H1 (cell line): Measurements from ENCODE around the gene ARHGEF39. TPM values are rescaled to one million over a fixed set of nuclear protein-coding genes. Genes with fewer than 3 reads are reported as not detected.

ENCODE experiments used
- CTCF ChIA-PET: fragments of 300-600 bp; sonication (Branson Sonifier 250); formaldehyde crosslinking; loops from one replicate; lab custom pipeline; 2021; ENCODE audit not compliant: partially characterized antibody; lab: Charles Lee
- POLR2A ChIA-PET: fragments of 300-600 bp; sonication (Branson Sonifier 250); formaldehyde crosslinking; loops from one replicate; lab custom pipeline; 2021; ENCODE audit warnings: inconsistent platforms; ENCODE audit not compliant: partially characterized antibody; lab: Charles Lee
- DNase-seq, 2 experiments: peaks; one replicate each; pipeline versions ENCODE4 v3.0.0 to v3.0.0-alpha.2; 2010 to 2022; ENCODE audit warnings: low spot score in 2 of 2, low read depth in 1 of 2, mixed read lengths in 1 of 2
- FAIRE-seq: peaks from 2 replicates; lab custom pipeline; 2011; peaks lifted over from hg19 to GRCh38; lab: Jason Lieb, UNC
- H2AFZ ChIP-seq: 2 replicates; pipeline ENCODE4 v1.8.1; 2012; ENCODE audit warnings: low read length, inconsistent platforms
- H2AK5ac ChIP-seq: 2 replicates; pipeline ENCODE4 v1.6.1; 2013; ENCODE audit warnings: low read depth, low read length
- H2BK120ac ChIP-seq: replicated peaks from 2 replicates; pipeline ENCODE3; 2013; ENCODE audit warnings: low read depth, low read length, inconsistent platforms
- H2BK12ac ChIP-seq: 2 replicates; pipeline ENCODE4 v1.6.1; 2013; ENCODE audit warnings: low read depth, low read length
- H2BK15ac ChIP-seq: 2 replicates; pipeline ENCODE4 v1.6.1; 2013; ENCODE audit warnings: low read length
- H2BK20ac ChIP-seq: 2 replicates; pipeline ENCODE4 v1.6.1; 2013; ENCODE audit warnings: low read length
- H2BK5ac ChIP-seq: 2 replicates; pipeline ENCODE4 v1.6.1; 2013; ENCODE audit warnings: low read depth, low read length
- H3K14ac ChIP-seq: 2 replicates; pipeline ENCODE4 v1.6.1; 2013; ENCODE audit warnings: inconsistent platforms; ENCODE audit not compliant: insufficient read length
- H3K18ac ChIP-seq: 2 replicates; pipeline ENCODE4 v1.6.1; 2013; ENCODE audit warnings: low read length; ENCODE audit errors: extremely low read depth
- H3K23ac ChIP-seq: 2 replicates; pipeline ENCODE4 v1.6.1; 2013; ENCODE audit warnings: inconsistent platforms; ENCODE audit not compliant: insufficient read length
- H3K23me2 ChIP-seq: 2 replicates; pipeline ENCODE4 v1.6.1; 2013; ENCODE audit warnings: low read depth, low read length
- H3K27ac ChIP-seq: 2 replicates; pipeline ENCODE4 v1.6.1; 2011; ENCODE audit warnings: low read depth, low read length, inconsistent platforms
- H3K27me3 ChIP-seq, 4 experiments: replicated peaks in 1 of 4; 1 replicate in 1 of 4; 2 replicates in 3 of 4; pipeline versions ENCODE4 v1.6.1 to v1.8.1; 2011 to 2013; ENCODE audit warnings: low read length in 3 of 4, mild to moderate bottlenecking in 3 of 4, inconsistent platforms in 2 of 4, mixed read lengths in 2 of 4, moderate library complexity in 1 of 4; ENCODE audit not compliant: control insufficient read depth in 3 of 4, insufficient read depth in 3 of 4; ENCODE audit errors: extremely low read depth in 1 of 4
- H3K36me3 ChIP-seq, 4 experiments: 2 replicates each; pipeline versions ENCODE4 v1.6.1 to v1.8.1; 2011 to 2013; ENCODE audit warnings: mild to moderate bottlenecking in 4 of 4, low read length in 3 of 4, moderate library complexity in 2 of 4, control low read depth in 1 of 4, inconsistent platforms in 1 of 4; ENCODE audit not compliant: insufficient read depth in 4 of 4, control insufficient read depth in 2 of 4
- H3K4ac ChIP-seq: replicated peaks from 2 replicates; pipeline ENCODE3; 2013; ENCODE audit warnings: low read length, low read depth, mixed read lengths, inconsistent platforms; ENCODE audit not compliant: insufficient read length
- H3K4me1 ChIP-seq, 4 experiments: replicated peaks in 1 of 4; 1 replicate in 1 of 4; 2 replicates in 3 of 4; pipeline versions ENCODE4 v1.6.1 to v1.8.1; 2011 to 2013; ENCODE audit warnings: low read length in 3 of 4, inconsistent platforms in 2 of 4, mixed read lengths in 1 of 4; ENCODE audit not compliant: insufficient read depth in 4 of 4, control insufficient read depth in 3 of 4
- H3K4me2 ChIP-seq, 2 experiments: 2 replicates each; pipeline versions ENCODE4 v1.6.1 to v1.8.1; 2011 to 2013; ENCODE audit warnings: low read depth in 2 of 2, low read length in 2 of 2, control low read depth in 1 of 2, inconsistent platforms in 1 of 2, mild to moderate bottlenecking in 1 of 2; ENCODE audit not compliant: insufficient read depth in 1 of 2
- H3K4me3 ChIP-seq, 4 experiments: fragments of 200-600, 300-600 bp in 1 of 4; sonication (generic), shearing (Covaris generic), sonication (Bioruptor Twin) in 1 of 4; 2 replicates each; pipeline versions ENCODE4 v1.5.1 to v1.8.1; 2011 to 2016; ENCODE audit warnings: low read length in 4 of 4, low read depth in 3 of 4, control low read depth in 2 of 4, inconsistent platforms in 2 of 4, mild to moderate bottlenecking in 2 of 4, mixed read lengths in 1 of 4, moderate library complexity in 1 of 4; ENCODE audit not compliant: insufficient read depth in 2 of 4; ENCODE audit errors: extremely low read depth in 1 of 4
- H3K56ac ChIP-seq: replicated peaks from 2 replicates; pipeline ENCODE3; 2013; ENCODE audit warnings: low read depth, mild to moderate bottlenecking, mixed read lengths, low read length, inconsistent platforms; ENCODE audit not compliant: insufficient read length
- H3K79me1 ChIP-seq: 2 replicates; pipeline ENCODE4 v1.6.1; 2013; ENCODE audit warnings: low read depth, low read length, control low read depth
- H3K79me2 ChIP-seq, 2 experiments: 2 replicates each; pipeline versions ENCODE4 v1.6.1 to v1.8.1; 2012 to 2013; ENCODE audit warnings: low read length in 2 of 2, mild to moderate bottlenecking in 2 of 2, inconsistent platforms in 1 of 2; ENCODE audit not compliant: insufficient read depth in 2 of 2, control insufficient read depth in 1 of 2
- H3K9ac ChIP-seq, 4 experiments: replicated peaks in 1 of 4; 1 replicate in 1 of 4; 2 replicates in 3 of 4; pipeline versions ENCODE4 v1.6.1 to v1.8.1; 2011 to 2013; ENCODE audit warnings: low read depth in 3 of 4, low read length in 3 of 4, control low read depth in 2 of 4, mild to moderate bottlenecking in 2 of 4, moderate library complexity in 2 of 4, inconsistent platforms in 1 of 4; ENCODE audit errors: extremely low read depth in 1 of 4
- H3K9me3 ChIP-seq, 2 experiments: 2 replicates each; pipeline versions ENCODE4 v1.6.1 to v1.8.1; 2012 to 2013; ENCODE audit warnings: mild to moderate bottlenecking in 2 of 2, moderate library complexity in 2 of 2, control low read depth in 1 of 2, inconsistent platforms in 1 of 2, low read depth in 1 of 2, low read length in 1 of 2, mixed read lengths in 1 of 2; ENCODE audit not compliant: insufficient read depth in 2 of 2
- H4K20me1 ChIP-seq, 2 experiments: replicated peaks in 1 of 2; 2 replicates each; pipeline versions ENCODE3 to v1.8.1; 2011 to 2013; ENCODE audit warnings: inconsistent platforms in 2 of 2, low read length in 2 of 2, mild to moderate bottlenecking in 1 of 2; ENCODE audit not compliant: insufficient read depth in 2 of 2, control insufficient read depth in 1 of 2
- H4K5ac ChIP-seq: 2 replicates; pipeline ENCODE4 v1.6.1; 2013; ENCODE audit warnings: low read length, low read depth, mixed read lengths, inconsistent platforms; ENCODE audit not compliant: insufficient read length
- H4K8ac ChIP-seq: 2 replicates; pipeline ENCODE4 v1.8.0; 2013; ENCODE audit warnings: mild to moderate bottlenecking, moderate library complexity, low read length, inconsistent platforms; ENCODE audit not compliant: insufficient read depth; ENCODE audit errors: extremely low read depth
- H4K91ac ChIP-seq: replicated peaks from 2 replicates; pipeline ENCODE3; 2013; ENCODE audit warnings: low read length, mixed read lengths, inconsistent platforms; ENCODE audit not compliant: insufficient read length
- CBX8 ChIP-seq: fragments of 300-800, 300-1000 bp; sonication (generic); IDR thresholded peaks from 2 replicates; pipeline ENCODE4 v1.7.1; 2016; ENCODE audit warnings: low read depth, low read length, borderline replicate concordance
- CHD1 ChIP-seq: IDR thresholded peaks from 2 replicates; pipeline ENCODE4 v1.6.1; 2012; ENCODE audit warnings: low read depth, low read length, improper control_type of control experiment
- CTBP2 ChIP-seq: IDR thresholded peaks from 2 replicates; pipeline ENCODE4 v1.7.0; 2011; ENCODE audit warnings: borderline replicate concordance, mild to moderate bottlenecking, moderate library complexity, mixed read lengths, low read length; ENCODE audit not compliant: insufficient read depth, insufficient read length
- JUN ChIP-seq: IDR thresholded peaks from 2 replicates; pipeline ENCODE4 v1.6.1; 2011; ENCODE audit warnings: low read depth, mild to moderate bottlenecking, improper control_type of control experiment, low read length
- JUND ChIP-seq: IDR thresholded peaks from 2 replicates; pipeline ENCODE4 v1.6.1; 2011; ENCODE audit warnings: mild to moderate bottlenecking, improper control_type of control experiment, low read length
- KDM1A ChIP-seq: fragments of 200-600, 300-600 bp; sonication (generic); IDR thresholded peaks from 2 replicates; pipeline ENCODE4 v1.7.1; 2016; ENCODE audit warnings: mild to moderate bottlenecking, low read length, borderline replicate concordance
- KDM4A ChIP-seq: IDR thresholded peaks from one replicate; pipeline ENCODE4 v1.7.1; 2012; ENCODE audit warnings: low read depth, mild to moderate bottlenecking, moderate library complexity, low read length, inconsistent platforms; ENCODE audit not compliant: severe bottlenecking
- MAFK ChIP-seq: IDR thresholded peaks from 2 replicates; pipeline ENCODE4 v1.6.1; 2012; ENCODE audit warnings: low read depth, mild to moderate bottlenecking, improper control_type of control experiment, low read length
- NRF1 ChIP-seq: IDR thresholded peaks from 2 replicates; pipeline ENCODE4 v1.6.1; 2011; ENCODE audit warnings: mild to moderate bottlenecking, low read depth, low read length, improper control_type of control experiment
- POLR2A ChIP-seq, 2 experiments: IDR thresholded peaks; 1 replicate in 1 of 2; 2 replicates in 1 of 2; pipeline ENCODE4 v1.6.1; 2011; ENCODE audit warnings: low read depth in 2 of 2, low read length in 2 of 2, mild to moderate bottlenecking in 2 of 2; ENCODE audit errors: control extremely low read depth in 1 of 2
- POU5F1 ChIP-seq: IDR thresholded peaks from 2 replicates; pipeline ENCODE4 v1.6.1; 2011; ENCODE audit warnings: low read depth, mild to moderate bottlenecking, low read length, moderate library complexity
- RXRA ChIP-seq: IDR thresholded peaks from 2 replicates; pipeline ENCODE4 v1.6.1; 2011; ENCODE audit warnings: low read depth, mild to moderate bottlenecking, low read length, moderate library complexity; ENCODE audit not compliant: insufficient read depth
- SP4 ChIP-seq: IDR thresholded peaks from 2 replicates; pipeline ENCODE4 v1.6.1; 2012; ENCODE audit warnings: low read length, inconsistent platforms
- SRF ChIP-seq: IDR thresholded peaks from 2 replicates; pipeline ENCODE4 v1.6.1; 2011; ENCODE audit warnings: mild to moderate bottlenecking, low read depth, low read length, moderate library complexity
- TCF12 ChIP-seq: IDR thresholded peaks from 2 replicates; pipeline ENCODE4 v1.6.1; 2011; ENCODE audit warnings: low read depth, mild to moderate bottlenecking, low read length
- TEAD4 ChIP-seq: IDR thresholded peaks from 2 replicates; pipeline ENCODE4 v1.6.1; 2012; ENCODE audit warnings: low read depth, low read length, inconsistent platforms, mixed read lengths
- WGBS, 2 experiments: shearing (Covaris generic) in 1 of 2; methylation state at CpG; one replicate each; pipeline versions ENCODE4 v1.1.6 to v1.1.7; 2013 to 2015; ENCODE audit warnings: low lambda C conversion rate in 2 of 2, mixed read lengths in 2 of 2, inconsistent platforms in 1 of 2, low coverage in 1 of 2, missing lambda C conversion rate in 1 of 2; ENCODE audit not compliant: insufficient replicate concordance in 2 of 2, insufficient coverage in 1 of 2, insufficient read length in 1 of 2; ENCODE audit errors: extremely low coverage in 1 of 2, missing lambda C conversion rate in 1 of 2; 5-methylcytosine and 5-hydroxymethylcytosine counted together
- polyA plus RNA-seq, 7 experiments: library from polyadenylated mRNA; depleted of rRNA in 3 of 7; stranded (reverse) in 5 of 7; unstranded in 2 of 7; fragments of >200 nt in 5 of 7; fragments of 200-250 nt in 2 of 7; gene quantifications; 1 replicate in 5 of 7; 2 replicates in 1 of 7; 4 replicates in 1 of 7; pipeline versions ENCODE4 v1.2.1 to v1.2.3, GENCODE V29; 2011 to 2013; ENCODE audit warnings: missing spikeins in 2 of 7, mixed read lengths in 2 of 7
- total RNA-seq: library from RNA; stranded (reverse); fragmentation: NEBNext Ultra II Directional; extraction: Animal tissue kit (Norgen Biotek cat#: 25700); gene quantifications from 2 replicates; pipeline ENCODE4 v1.2.1, GENCODE V29; 2021

The ARHGEF39 gene
- total and polyA plus RNA-seq, 2 of the 8 experiments (the other 6 are each of a cell fraction or from before 2014, with no cell fraction given), result 18.6 to 18.7 TPM

DNA sequence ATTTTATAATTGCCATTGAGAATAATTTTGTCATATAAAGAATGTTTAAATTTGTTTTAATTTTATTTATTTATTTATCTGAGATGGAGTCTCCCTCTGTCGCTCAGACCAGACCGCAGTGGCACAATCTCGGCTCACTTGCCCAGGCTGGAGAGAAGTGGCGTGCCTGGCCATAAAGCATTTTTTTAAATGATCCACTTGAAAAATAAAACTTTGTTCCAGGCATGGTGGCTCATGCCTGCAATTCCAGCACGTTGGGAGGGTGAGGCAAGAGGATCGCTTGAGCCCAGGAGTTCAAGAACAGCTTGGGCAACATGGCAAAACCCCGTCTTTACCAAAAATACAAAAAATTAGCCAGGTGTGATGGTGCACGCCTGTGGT, 12.2 kb downstream of the ARHGEF39 start:
- Histone ChIP-seq H3K36me3 (no peaks in the 10 kb centered on the region), H3K14ac (no peak overlapping the region), H2BK15ac (no peak overlapping the region), H3K4me3 (no peak overlapping the region), H2AFZ (no peak overlapping the region), H3K4me1 (peaks cover 2 to 17% (median 12%) of the 10 kb centered on the region in 4 experiments; a peak in 6 of 7 replicates), H3K79me1 (no peaks in the 10 kb centered on the region), H4K8ac (no peak overlapping the region), H3K4me2 (no peak overlapping the region), H2BK12ac (no peak overlapping the region), H3K23me2 (peaks cover 8% of the 10 kb centered on the region), H3K56ac (no peak overlapping the region), H3K9me3 (no peaks in the 10 kb centered on the region), H3K9ac (no peak overlapping the region), H4K91ac (no peak overlapping the region), H2BK20ac (no peak overlapping the region), H3K4ac (no peak overlapping the region), H3K79me2 (no peaks in the 10 kb centered on the region), H2BK120ac (no peak overlapping the region), H3K23ac (no peak overlapping the region), H4K20me1 (no peaks in the 10 kb centered on the region), H3K18ac (no peak overlapping the region), H4K5ac (no peak overlapping the region), H2BK5ac (no peak overlapping the region), H3K27ac (no peak overlapping the region), H2AK5ac (no peak overlapping the region), H3K27me3 (peaks cover 0 to 7% (median 0%) of the 10 kb centered on the region in 4 experiments; a peak in 1 of 7 replicates)
- DNase-seq, result no peak
- WGBS, 2 experiments, result 86% methylated on average over 8 of the region's 8 CpGs; no CpG with 5 or more reads in 1 of the 2 experiments
- POLR2A ChIA-PET, result interaction anchor here (0.8 to 1.4 kb wide), 2 partner anchors 31 to 49 kb away, joined by 3 read pairs; no protein-coding TSS in a partner anchor
- FAIRE-seq, result no peak
- CTCF ChIA-PET, result interaction anchor here (15.9 kb wide), 1 partner anchor 40 kb away, joined by 347 read pairs; the partner anchor contains the start of gene TPM2
- TF ChIP-seq RXRA (no peak), POU5F1 (no peak), SRF (no peak), CBX8 (no peak), MAFK (no peak), NRF1 (no peak), TEAD4 (no peak), CHD1 (no peak), KDM1A (no peak), POLR2A (IDR thresholded peaks at IDR 0.05; ENCODE audit: control extremely low read depth in 1 of 2, low read depth in 2 of 2, low read length in 2 of 2) (no peak), JUN (no peak), JUND (no peak), KDM4A (no peak), CTBP2 (no peak), SP4 (no peak), TCF12 (no peak)
